NB4 (cell line): Measurements from ENCODE around the gene ZNF70.

Experiments used
- DNase-seq: peaks from one replicate; pipeline ENCODE4 v3.0.0; 2010; ENCODE audit warnings: low read depth
- H3K4me3 ChIP-seq: one replicate; pipeline ENCODE4 v1.5.1; 2011; ENCODE audit warnings: mild to moderate bottlenecking, low read depth, low read length, moderate library complexity
- CTCF ChIP-seq: IDR thresholded peaks from one replicate; pipeline ENCODE4 v1.5.1; 2012; ENCODE audit warnings: low read depth, low read length
- MAX ChIP-seq: IDR thresholded peaks from 2 replicates; pipeline ENCODE4 v1.6.1; 2011; ENCODE audit warnings: low read depth, low read length
- MYC ChIP-seq: IDR thresholded peaks from 2 replicates; pipeline ENCODE4 v1.6.1; 2011; ENCODE audit warnings: low read depth, low read length
- POLR2A ChIP-seq: IDR thresholded peaks from 2 replicates; pipeline ENCODE4 v1.6.1; 2011; ENCODE audit warnings: mild to moderate bottlenecking; ENCODE audit not compliant: insufficient read length; ENCODE audit errors: extremely low read depth

ZNF70 gene

GRCh38 chr22:23692598-23693291 is 58.2 kb downstream of the ZNF70 start:
- no peak for TF ChIP-seq CTCF
- TF ChIP-seq POLR2A = no peak
- no peak for TF ChIP-seq MAX
- no peak for TF ChIP-seq MYC
- H3K4me3 ChIP-seq = no peak overlapping the region
- no peak for DNase-seq

- DNase-seq = no peak
- TF ChIP-seq POLR2A = no peak
- TF ChIP-seq CTCF = no peak
- no peak for TF ChIP-seq MAX
- no peak for TF ChIP-seq MYC
- H3K4me3 ChIP-seq = no peak overlapping the region
These were observed 59.0 kb downstream of the ZNF70 start for GRCh38 chr22:23691748-23692423.

GRCh38 chr22:23690713-23691112 is 60.2 kb downstream of the ZNF70 start, which contains the start of gene RGL4:
Gene RGL4 (plus strand): TSS chr22:23691013. CDS start chr22:23692031, 1,018 bp downstream.
- no peak for TF ChIP-seq CTCF
- TF ChIP-seq MAX = no peak
- TF ChIP-seq MYC = no peak
- no peak for TF ChIP-seq POLR2A
- no peak within 1 kb of the TSS for H3K4me3 ChIP-seq
- no peak for DNase-seq

- no peak overlapping the region for H3K4me3 ChIP-seq
- DNase-seq = no peak
- TF ChIP-seq MYC (no peak), POLR2A (no peak), MAX (no peak)
These were observed 61.5 kb downstream of the ZNF70 start for GRCh38 chr22:23689414-23689813.
